Measurements from ENCODE around the gene CEP63.

GRCh38 chr3:134516905-134517304 lies 31.0 kb downstream of the CEP63 start:
- TF ChIP-seq, protein P1, sequence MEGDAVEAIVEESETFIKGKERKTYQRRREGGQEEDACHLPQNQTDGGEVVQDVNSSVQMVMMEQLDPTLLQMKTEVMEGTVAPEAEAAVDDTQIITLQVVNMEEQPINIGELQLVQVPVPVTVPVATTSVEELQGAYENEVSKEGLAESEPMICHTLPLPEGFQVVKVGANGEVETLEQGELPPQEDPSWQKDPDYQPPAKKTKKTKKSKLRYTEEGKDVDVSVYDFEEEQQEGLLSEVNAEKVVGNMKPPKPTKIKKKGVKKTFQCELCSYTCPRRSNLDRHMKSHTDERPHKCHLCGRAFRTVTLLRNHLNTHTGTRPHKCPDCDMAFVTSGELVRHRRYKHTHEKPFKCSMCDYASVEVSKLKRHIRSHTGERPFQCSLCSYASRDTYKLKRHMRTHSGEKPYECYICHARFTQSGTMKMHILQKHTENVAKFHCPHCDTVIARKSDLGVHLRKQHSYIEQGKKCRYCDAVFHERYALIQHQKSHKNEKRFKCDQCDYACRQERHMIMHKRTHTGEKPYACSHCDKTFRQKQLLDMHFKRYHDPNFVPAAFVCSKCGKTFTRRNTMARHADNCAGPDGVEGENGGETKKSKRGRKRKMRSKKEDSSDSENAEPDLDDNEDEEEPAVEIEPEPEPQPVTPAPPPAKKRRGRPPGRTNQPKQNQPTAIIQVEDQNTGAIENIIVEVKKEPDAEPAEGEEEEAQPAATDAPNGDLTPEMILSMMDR (IDR thresholded peaks at IDR 0.05) = no peak
- no peak for TF ChIP-seq POLR2A (IDR thresholded peaks at IDR 0.05)

Measured in breast epithelium (tissue), 3 donors.